ENCODE data around the gene CDC14A.

CDC14A gene

DNA sequence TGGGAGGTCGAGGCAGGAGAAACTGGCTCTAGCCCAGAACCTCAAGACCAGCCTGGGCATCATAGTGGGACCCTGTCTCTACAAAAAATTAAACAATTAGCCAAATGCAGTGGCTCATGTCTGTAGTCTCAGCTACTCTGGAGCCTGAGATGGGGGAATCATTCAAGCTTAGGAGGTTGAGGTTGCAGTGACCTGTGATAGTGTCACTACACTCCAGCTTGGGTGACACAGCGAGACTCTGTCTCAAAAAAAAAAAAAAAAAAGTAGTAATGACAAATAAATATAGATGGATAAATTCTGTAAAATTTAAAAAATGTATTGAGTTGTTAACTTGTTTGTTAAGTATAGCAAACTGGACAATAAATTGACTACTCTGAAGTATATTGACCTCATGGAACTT, 5.9 kb upstream of the CDC14A start:
- POLR2A ChIA-PET = no interaction called here
- CTCF ChIA-PET = interaction anchor here (1.1 to 1.4 kb wide), 2 partner anchors 9 to 24 kb away, joined by 3 to 5 read pairs; no protein-coding TSS in a partner anchor

DNA sequence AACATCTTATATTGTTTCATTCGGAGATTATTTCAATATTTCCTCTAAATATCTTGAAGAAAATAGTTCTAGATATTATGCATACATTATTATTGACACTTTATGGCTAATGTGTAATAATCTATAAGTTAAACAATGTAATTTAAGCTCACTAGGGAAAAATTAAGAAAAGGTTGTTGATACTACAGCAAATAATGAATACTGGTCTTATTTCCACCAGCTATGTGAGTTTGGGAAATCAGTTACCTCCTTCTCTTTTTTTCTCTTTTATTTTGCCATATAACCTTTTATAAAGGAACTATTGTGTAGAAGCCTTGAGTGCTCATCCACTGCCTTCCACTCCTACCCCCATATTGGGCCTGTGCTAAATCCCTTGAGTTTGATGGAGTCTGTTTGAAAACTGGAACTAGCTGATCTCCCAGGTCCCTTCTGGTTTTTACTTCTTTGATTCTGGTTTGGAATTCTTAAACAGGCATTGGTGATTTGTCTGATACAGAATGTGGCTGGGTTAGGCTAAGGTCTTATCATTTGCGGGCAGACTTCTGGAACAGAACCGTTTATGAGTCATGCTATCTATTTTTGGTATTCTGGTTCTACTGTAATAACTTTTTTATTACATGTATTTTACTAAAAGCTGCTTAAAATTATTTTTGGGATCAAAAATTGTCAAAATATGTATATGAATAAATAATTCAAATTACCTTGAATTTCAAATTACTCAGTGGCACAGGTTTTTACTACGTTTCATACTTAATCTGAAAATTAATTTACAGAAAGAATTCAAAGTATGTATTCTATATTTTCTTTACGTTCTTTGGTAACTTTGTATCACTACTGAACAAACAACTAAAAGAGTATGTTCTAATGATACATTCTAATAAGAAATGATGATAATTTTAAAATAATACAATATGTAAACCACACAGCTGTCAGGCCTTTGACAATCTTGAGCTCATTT, 5.0 kb upstream of the CDC14A start:
- ChIA-PET CTCF (interaction anchor here (1.2 to 1.4 kb wide), 2 partner anchors 10 to 25 kb away, joined by 3 to 5 read pairs; no protein-coding TSS in a partner anchor), POLR2A (no interaction called here)
- TF ChIP-seq, protein P1, sequence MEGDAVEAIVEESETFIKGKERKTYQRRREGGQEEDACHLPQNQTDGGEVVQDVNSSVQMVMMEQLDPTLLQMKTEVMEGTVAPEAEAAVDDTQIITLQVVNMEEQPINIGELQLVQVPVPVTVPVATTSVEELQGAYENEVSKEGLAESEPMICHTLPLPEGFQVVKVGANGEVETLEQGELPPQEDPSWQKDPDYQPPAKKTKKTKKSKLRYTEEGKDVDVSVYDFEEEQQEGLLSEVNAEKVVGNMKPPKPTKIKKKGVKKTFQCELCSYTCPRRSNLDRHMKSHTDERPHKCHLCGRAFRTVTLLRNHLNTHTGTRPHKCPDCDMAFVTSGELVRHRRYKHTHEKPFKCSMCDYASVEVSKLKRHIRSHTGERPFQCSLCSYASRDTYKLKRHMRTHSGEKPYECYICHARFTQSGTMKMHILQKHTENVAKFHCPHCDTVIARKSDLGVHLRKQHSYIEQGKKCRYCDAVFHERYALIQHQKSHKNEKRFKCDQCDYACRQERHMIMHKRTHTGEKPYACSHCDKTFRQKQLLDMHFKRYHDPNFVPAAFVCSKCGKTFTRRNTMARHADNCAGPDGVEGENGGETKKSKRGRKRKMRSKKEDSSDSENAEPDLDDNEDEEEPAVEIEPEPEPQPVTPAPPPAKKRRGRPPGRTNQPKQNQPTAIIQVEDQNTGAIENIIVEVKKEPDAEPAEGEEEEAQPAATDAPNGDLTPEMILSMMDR (IDR thresholded peaks at IDR 0.05; ENCODE audit: control extremely low read depth, extremely low read depth, low read depth, missing control alignments) = no peak
- DNase-seq (ENCODE audit: extremely low spot score) = no peak

More for the DNA sequence above, 5.9 kb upstream of the CDC14A start:
- TF ChIP-seq, protein P1 (IDR thresholded peaks at IDR 0.05; ENCODE audit: control extremely low read depth, extremely low read depth, low read depth, missing control alignments) = no peak
- no peak for DNase-seq (ENCODE audit: extremely low spot score)

DNA sequence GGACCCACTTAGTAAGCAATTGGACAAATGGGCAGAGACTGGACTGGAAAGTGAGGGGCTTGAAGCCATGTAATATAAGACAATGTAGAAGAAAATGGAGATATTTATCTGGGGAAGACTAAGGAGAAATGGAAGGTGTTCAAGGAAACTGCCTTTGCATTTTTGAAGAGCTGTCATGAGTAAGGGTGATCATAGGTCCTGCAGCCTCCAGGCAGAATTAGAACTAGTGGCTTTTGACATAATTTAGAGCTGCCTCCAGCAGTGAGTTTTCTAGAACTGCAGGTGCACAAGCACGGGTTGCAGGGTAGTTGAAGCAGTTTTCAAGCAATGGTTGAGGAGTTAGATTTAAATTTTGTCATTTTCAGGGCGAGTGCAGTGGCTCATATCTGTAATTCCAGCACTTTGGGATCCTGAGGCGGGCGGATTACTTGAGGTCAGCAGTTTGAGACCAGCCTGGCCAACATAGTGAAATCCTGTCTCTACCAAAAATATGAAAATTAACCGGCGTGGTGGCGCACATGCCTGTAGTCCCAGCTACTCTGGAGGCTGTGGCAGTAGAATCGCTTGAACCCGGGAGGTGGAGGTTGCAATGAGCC, 3.7 kb upstream of the CDC14A start:
- DNase-seq (ENCODE audit: extremely low spot score) = no peak
- ChIA-PET POLR2A (no interaction called here), CTCF (interaction anchor here (1.2 kb wide), 1 partner anchor 12 kb away, joined by 3 read pairs; no protein-coding TSS in a partner anchor)
- TF ChIP-seq, protein P1 (IDR thresholded peaks at IDR 0.05; ENCODE audit: control extremely low read depth, extremely low read depth, low read depth, missing control alignments) = no peak

DNA sequence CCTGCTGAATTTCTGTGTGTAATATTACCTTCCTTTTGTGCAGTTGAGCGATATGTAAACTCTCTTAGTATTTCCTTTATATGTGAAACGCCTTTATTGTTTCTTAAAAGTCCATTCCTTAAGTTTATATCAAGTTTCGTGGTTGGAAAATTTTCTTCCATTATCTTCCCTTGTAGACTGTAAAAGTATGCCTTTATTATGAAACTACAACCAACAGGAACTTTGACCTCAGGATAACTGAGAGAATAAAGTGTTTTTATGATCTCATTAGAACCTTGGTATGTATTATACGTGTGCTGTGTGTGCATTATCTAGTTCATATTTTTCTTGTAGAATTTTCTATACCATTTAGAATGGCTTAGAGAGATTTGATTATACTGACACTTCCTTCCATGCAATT, 3.1 kb upstream of the CDC14A start:
- no peak for DNase-seq (ENCODE audit: extremely low spot score)
- ChIA-PET CTCF (no interaction called here), POLR2A (no interaction called here)

DNA sequence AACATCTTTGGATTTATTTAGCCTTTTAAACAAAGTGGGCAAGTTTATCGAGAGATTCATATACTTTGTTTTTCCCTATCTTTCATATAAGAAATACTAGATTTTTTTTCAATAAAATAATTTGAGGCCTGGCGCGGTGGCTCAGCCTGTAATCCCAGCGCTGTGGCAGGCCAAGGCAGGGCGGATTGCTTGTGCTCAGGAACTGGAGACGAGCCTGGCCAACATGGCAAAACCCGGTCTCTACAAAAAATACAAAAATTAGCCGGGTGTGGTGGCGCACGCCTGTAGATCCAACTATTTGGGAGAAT, 1.6 kb upstream of the CDC14A start:
- TF ChIP-seq, protein P1 (IDR thresholded peaks at IDR 0.05; ENCODE audit: control extremely low read depth, extremely low read depth, low read depth, missing control alignments) = no peak
- no peak for DNase-seq (ENCODE audit: extremely low spot score)
- CTCF ChIA-PET = interaction anchor here (1.1 to 1.6 kb wide), 3 partner anchors 19 to 82 kb away, joined by 3 read pairs; no protein-coding TSS in a partner anchor
- POLR2A ChIA-PET = no interaction called here

More for the DNA sequence above, 3.1 kb upstream of the CDC14A start:
- TF ChIP-seq, protein P1 (IDR thresholded peaks at IDR 0.05; ENCODE audit: control extremely low read depth, extremely low read depth, low read depth, missing control alignments) = no peak

DNA sequence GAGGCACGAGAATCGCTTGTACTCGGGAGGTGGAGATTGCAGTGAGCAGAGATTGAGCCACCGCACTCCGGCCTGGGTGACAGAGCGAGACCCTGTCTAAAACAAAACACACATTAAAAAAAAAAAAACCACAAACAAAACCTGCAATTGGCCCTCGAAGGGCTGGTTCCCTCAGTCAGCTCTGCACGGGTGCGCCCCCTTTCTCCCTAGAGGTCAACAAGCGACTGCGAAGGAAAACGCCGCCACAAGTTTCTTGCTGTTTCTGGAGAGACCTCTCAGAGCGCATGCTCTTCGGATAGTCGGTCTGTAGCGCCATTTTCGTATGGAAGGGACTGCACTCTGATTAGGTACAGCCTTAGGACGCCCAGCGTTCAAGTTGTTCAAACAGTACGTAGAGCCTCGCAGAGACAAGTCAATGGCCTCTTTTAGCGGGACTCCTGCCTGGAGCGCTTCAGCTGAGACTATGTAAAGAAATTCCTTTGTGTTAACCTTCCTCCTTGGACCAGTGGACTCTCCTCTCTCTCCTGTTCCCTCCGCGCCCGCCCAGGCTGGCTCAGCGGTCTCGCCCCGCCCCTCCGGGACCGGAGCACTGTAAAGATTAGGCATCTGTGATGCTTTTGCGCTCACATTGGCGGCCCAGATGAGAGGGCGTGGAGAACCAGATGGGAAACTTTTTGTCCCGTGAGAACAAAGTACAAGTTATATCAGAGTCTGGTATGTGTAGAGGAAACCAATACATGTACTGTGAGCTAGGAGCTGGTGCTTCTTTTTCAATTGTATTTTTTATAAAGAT, 1.0 kb upstream of the CDC14A start:
- ChIA-PET POLR2A (interaction anchor here (1.2 kb wide), 1 partner anchor 26 kb away, joined by 6 read pairs; no protein-coding TSS in a partner anchor), CTCF (interaction anchor here (0.6 to 2.3 kb wide), 10 partner anchors 9 to 236 kb away, joined by 3 to 12 read pairs (median 4); no protein-coding TSS in a partner anchor)
- peak; percentile 82 for DNase-seq (ENCODE audit: extremely low spot score)

More for the DNA sequence above, 1.0 kb upstream of the CDC14A start:
- TF ChIP-seq, protein P1 (IDR thresholded peaks at IDR 0.05; ENCODE audit: control extremely low read depth, extremely low read depth, low read depth, missing control alignments) = peak; percentile 62
